Measurements from ENCODE around the gene CTDNEP1.
A peak's percentile ranks its signal among the peaks of the same experiment; 100 is the strongest.

Gene CTDNEP1

GRCh38 chr17:7281953-7282751 is 30.6 kb upstream of the CTDNEP1 start:
- Histone ChIP-seq H3K27ac (ENCODE audit: low read length) (no peak overlapping the region), H3K4me3 (ENCODE audit: low read length) (peak overlapping the region; percentile 84), H2AFZ (ENCODE audit: low read depth, low read length) (no peak overlapping the region), H3K79me2 (ENCODE audit: low read length) (no peaks in the 10 kb centered on the region), H3K36me3 (replicated peaks; ENCODE audit: low read depth, low read length) (no peaks in the 10 kb centered on the region), H3K9ac (ENCODE audit: low read length) (no peak overlapping the region), H3K27me3 (ENCODE audit: low read depth, low read length) (no peaks in the 10 kb centered on the region), H4K20me1 (ENCODE audit: insufficient read depth, low read length) (no peaks in the 10 kb centered on the region), H3K4me1 (ENCODE audit: low read length) (peaks cover 15% of the 10 kb centered on the region), H3K4me2 (ENCODE audit: low read length) (peak overlapping the region; percentile 99), H3K9me3 (ENCODE audit: insufficient read depth, low read length) (no peaks in the 10 kb centered on the region)
- no peak for TF ChIP-seq EZH2phosphoT487 (IDR thresholded peaks at IDR 0.05; ENCODE audit: low read depth)
- TF ChIP-seq, protein P1, sequence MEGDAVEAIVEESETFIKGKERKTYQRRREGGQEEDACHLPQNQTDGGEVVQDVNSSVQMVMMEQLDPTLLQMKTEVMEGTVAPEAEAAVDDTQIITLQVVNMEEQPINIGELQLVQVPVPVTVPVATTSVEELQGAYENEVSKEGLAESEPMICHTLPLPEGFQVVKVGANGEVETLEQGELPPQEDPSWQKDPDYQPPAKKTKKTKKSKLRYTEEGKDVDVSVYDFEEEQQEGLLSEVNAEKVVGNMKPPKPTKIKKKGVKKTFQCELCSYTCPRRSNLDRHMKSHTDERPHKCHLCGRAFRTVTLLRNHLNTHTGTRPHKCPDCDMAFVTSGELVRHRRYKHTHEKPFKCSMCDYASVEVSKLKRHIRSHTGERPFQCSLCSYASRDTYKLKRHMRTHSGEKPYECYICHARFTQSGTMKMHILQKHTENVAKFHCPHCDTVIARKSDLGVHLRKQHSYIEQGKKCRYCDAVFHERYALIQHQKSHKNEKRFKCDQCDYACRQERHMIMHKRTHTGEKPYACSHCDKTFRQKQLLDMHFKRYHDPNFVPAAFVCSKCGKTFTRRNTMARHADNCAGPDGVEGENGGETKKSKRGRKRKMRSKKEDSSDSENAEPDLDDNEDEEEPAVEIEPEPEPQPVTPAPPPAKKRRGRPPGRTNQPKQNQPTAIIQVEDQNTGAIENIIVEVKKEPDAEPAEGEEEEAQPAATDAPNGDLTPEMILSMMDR (IDR thresholded peaks at IDR 0.05; ENCODE audit: low read depth, low read length): no peak

DNA sequence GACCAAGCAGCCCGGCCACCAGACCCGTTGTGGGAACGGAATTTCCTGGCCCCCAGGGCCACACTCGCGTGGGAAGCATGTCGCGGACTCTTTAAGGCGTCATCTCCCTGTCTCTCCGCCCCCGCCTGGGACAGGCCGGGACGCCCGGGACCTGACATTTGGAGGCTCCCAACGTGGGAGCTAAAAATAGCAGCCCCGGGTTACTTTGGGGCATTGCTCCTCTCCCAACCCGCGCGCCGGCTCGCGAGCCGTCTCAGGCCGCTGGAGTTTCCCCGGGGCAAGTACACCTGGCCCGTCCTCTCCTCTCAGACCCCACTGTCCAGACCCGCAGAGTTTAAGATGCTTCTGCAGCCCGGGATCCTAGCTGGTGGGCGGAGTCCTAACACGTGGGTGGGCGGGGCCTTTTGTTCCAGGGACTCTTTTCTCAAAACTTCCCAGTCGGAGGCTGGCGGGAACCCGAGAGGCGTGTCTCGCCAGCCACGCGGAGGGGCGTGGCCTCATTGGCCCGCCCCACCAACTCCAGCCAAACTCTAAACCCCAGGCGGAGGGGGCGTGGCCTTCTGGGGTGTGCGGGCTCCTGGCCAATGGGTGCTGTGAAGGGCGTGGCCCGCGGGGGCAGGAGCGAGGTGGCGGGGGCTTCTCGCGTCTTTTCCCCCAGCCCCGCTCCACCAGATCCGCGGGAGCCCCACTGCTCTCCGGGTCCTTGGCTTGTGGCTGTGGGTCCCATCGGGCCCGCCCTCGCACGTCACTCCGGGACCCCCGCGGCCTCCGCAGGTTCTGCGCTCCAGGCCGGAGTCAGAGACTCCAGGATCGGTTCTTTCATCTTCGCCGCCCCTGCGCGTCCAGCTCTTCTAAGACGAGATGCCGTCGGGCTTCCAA is 29.8 kb upstream of the CTDNEP1 start, which contains the start of gene SLC2A4:
SLC2A4 (plus strand) TSS at position 645 of the 879 bp plus-strand sequence; CDS start at position 862, 217 bp downstream.
- H3K4me2 ChIP-seq (ENCODE audit: low read length): peak within 1 kb of the TSS; percentile 99
- no peaks in the 10 kb centered on the region for H4K20me1 ChIP-seq (ENCODE audit: insufficient read depth, low read length)
- peak within 1 kb of the TSS; percentile 80 for H2AFZ ChIP-seq (ENCODE audit: low read depth, low read length)
- peak within 1 kb of the TSS; percentile 42; the same call in 1 of the 2 replicates for H3K27ac ChIP-seq (ENCODE audit: low read length)
- no peaks in the 10 kb centered on the region for H3K79me2 ChIP-seq (ENCODE audit: low read length)
- peak within 1 kb of the TSS; percentile 84 for H3K4me3 ChIP-seq (ENCODE audit: low read length)
- TF ChIP-seq, protein P1 (IDR thresholded peaks at IDR 0.05; ENCODE audit: low read depth, low read length): no peak
- TF ChIP-seq EZH2phosphoT487 (IDR thresholded peaks at IDR 0.05; ENCODE audit: low read depth): no peak
- peaks cover 15% of the 10 kb centered on the region for H3K4me1 ChIP-seq (ENCODE audit: low read length)
- H3K36me3 ChIP-seq (replicated peaks; ENCODE audit: low read depth, low read length): no peaks in the 10 kb centered on the region
- no peaks in the 10 kb centered on the region for H3K27me3 ChIP-seq (ENCODE audit: low read depth, low read length)
- no peaks in the 10 kb centered on the region for H3K9me3 ChIP-seq (ENCODE audit: insufficient read depth, low read length)
- peak within 1 kb of the TSS; percentile 63 for H3K9ac ChIP-seq (ENCODE audit: low read length)

DNA sequence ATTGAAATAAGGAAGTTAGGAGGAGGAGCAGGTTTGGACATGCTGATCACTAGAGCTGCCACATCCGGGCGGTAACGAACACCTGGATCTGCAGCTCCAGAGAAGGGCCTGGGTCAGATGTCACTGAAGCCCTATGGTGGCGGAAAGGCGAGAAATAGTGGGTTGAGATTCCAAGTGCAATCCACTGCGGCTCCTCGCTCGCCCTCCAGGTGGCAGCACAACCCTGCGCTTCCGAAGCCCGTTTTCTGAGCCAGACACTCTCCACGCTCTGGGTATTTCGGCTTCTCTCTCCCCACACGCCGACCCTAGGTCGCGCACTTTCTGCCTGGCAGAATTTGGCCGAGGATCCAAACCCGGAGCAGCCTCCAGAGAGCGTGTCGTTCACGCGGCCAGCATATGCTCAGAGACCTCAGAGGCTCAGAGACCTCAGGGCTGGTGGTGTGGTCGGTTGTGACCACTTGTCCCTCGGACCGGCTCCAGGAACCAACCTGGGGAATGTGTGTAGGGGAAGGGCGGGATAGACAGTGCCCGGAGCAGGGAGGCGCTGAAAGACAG is 29.1 kb upstream of the CTDNEP1 start:
- no peaks in the 10 kb centered on the region for H4K20me1 ChIP-seq (ENCODE audit: insufficient read depth, low read length)
- no peaks in the 10 kb centered on the region for H3K79me2 ChIP-seq (ENCODE audit: low read length)
- peak overlapping the region; percentile 84 for H3K4me3 ChIP-seq (ENCODE audit: low read length)
- H3K36me3 ChIP-seq (replicated peaks; ENCODE audit: low read depth, low read length): no peaks in the 10 kb centered on the region
- H3K4me1 ChIP-seq (ENCODE audit: low read length): peaks cover 15% of the 10 kb centered on the region
- TF ChIP-seq EZH2phosphoT487 (IDR thresholded peaks at IDR 0.05; ENCODE audit: low read depth): no peak
- TF ChIP-seq, protein P1 (IDR thresholded peaks at IDR 0.05; ENCODE audit: low read depth, low read length): peak; percentile 74
- H3K9me3 ChIP-seq (ENCODE audit: insufficient read depth, low read length): no peaks in the 10 kb centered on the region
- peak overlapping the region; percentile 99 for H3K4me2 ChIP-seq (ENCODE audit: low read length)
- H3K27ac ChIP-seq (ENCODE audit: low read length): peak overlapping the region; percentile 42; the same call in 1 of the 2 replicates
- no peaks in the 10 kb centered on the region for H3K27me3 ChIP-seq (ENCODE audit: low read depth, low read length)
- peak overlapping the region; percentile 63 for H3K9ac ChIP-seq (ENCODE audit: low read length)
- H2AFZ ChIP-seq (ENCODE audit: low read depth, low read length): peak overlapping the region; percentile 80

All from OCI-LY3 (cell line).